HG03354 (cell line): ENCODE results near the gene LMOD2.

Source experiments
- ATAC-seq: cut with Tn5 transposase; IDR thresholded peaks from one replicate; pipeline ENCODE4 v1.9.1; 2021; ENCODE audit warnings: mild to moderate bottlenecking; ENCODE audit not compliant: unreplicated experiment, poor library complexity, severe bottlenecking

The LMOD2 gene

GRCh38 chr7:123709525-123709924 lies 53.9 kb downstream of the LMOD2 start:
- ATAC-seq, result no peak

GRCh38 chr7:123710683-123711082 lies 55.0 kb downstream of the LMOD2 start:
- no peak for ATAC-seq

DNA sequence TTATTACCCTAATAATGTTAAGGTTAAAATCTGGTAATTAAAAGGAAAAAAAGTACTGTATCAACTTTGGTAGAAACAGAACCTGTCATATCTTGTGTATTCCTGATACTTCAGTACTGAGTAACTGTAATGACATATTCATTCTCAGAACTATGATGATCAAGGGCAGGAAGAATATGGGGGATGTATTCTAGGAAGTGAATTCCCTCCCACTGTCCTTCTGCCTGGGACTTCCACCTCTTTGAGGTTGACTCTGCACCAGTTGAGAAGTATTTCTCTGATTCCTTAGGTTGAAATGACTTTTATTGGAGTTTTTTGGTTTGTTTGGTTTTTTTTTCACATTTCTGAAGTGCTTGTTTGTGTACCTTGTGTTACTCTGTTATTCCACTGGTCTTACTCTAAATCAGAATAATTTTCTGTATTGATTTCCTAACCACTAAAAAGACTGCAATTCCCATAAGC lies 56.2 kb downstream of the LMOD2 start:
- no peak for ATAC-seq

DNA sequence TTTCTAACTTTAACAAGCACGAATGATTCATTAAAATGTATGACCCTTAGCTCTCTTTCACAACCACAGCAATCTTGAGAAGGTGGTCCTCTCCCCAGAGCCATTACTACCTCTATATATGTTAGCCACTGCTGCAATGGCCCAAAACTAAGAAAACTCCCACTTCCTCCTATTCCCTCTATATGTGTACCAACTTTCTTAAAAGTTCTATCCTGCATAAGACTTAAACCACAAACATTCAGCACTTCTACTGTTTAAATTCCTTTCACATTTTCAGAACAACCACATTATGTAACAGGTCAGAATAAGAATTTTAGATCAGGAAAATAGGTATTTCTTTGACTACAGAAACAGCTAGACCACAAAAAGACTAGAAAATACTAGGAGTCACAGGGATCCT lies 57.0 kb downstream of the LMOD2 start:
- no peak for ATAC-seq
